Hepatocyte (in vitro differentiated cells): ENCODE results near the gene HSP90B1. TPM values are rescaled to one million over a fixed set of nuclear protein-coding genes. Genes with fewer than 3 reads are reported as not detected.

Experiments used
- DNase-seq: peaks from one replicate; pipeline ENCODE4 v3.0.0-alpha.2; 2016; ENCODE audit warnings: low spot score
- H2AFZ ChIP-seq: fragments of 200-600 bp; sonication (generic); 2 replicates; pipeline ENCODE4 v1.6.0; 2016; ENCODE audit warnings: antibody characterized with exemption, mild to moderate bottlenecking
- H3K27ac ChIP-seq: fragments of 200-600 bp; sonication (generic); 2 replicates; pipeline ENCODE4 v1.5.1; 2016; ENCODE audit warnings: mild to moderate bottlenecking
- H3K27me3 ChIP-seq: fragments of 200-600 bp; sonication (generic); 2 replicates; pipeline ENCODE4 v1.6.1; 2016
- H3K36me3 ChIP-seq: fragments of 200-600 bp; sonication (generic); replicated peaks from 2 replicates; pipeline ENCODE4 v1.5.1; 2016; ENCODE audit warnings: low read depth; ENCODE audit not compliant: insufficient read depth
- H3K4me1 ChIP-seq: fragments of 200-600 bp; sonication (generic); 2 replicates; pipeline ENCODE4 v1.5.1; 2016; ENCODE audit warnings: mild to moderate bottlenecking, moderate library complexity; ENCODE audit not compliant: insufficient read depth
- H3K4me2 ChIP-seq: fragments of 200-600 bp; sonication (generic); 2 replicates; pipeline ENCODE4 v1.6.0; 2016
- H3K4me3 ChIP-seq: fragments of 200-600 bp; sonication (generic); 2 replicates; pipeline ENCODE4 v1.5.1; 2016; ENCODE audit warnings: mild to moderate bottlenecking
- H3K79me2 ChIP-seq: fragments of 200-600 bp; sonication (generic); 2 replicates; pipeline ENCODE4 v1.6.0; 2017; ENCODE audit warnings: mild to moderate bottlenecking
- H3K9me2 ChIP-seq: fragments of 200-600 bp; sonication (generic); replicated peaks from 2 replicates; pipeline ENCODE4 v1.6.0; 2017; ENCODE audit warnings: mild to moderate bottlenecking; ENCODE audit not compliant: insufficient read depth
- H3K9me3 ChIP-seq: fragments of 200-600 bp; sonication (generic); 2 replicates; pipeline ENCODE4 v1.5.1; 2016; ENCODE audit warnings: low read depth, mild to moderate bottlenecking
- H4K20me1 ChIP-seq: fragments of 200-600 bp; sonication (generic); 2 replicates; pipeline ENCODE4 v1.6.0; 2016; ENCODE audit warnings: mild to moderate bottlenecking; ENCODE audit not compliant: insufficient read depth, poor library complexity, severe bottlenecking
- CTCF ChIP-seq: fragments of 200-600 bp; sonication (generic); IDR thresholded peaks from 2 replicates; pipeline ENCODE4 v1.5.1; 2016; ENCODE audit warnings: antibody characterized with exemption, mild to moderate bottlenecking; ENCODE audit not compliant: poor library complexity
- EZH2 ChIP-seq: fragments of 200-600 bp; sonication (generic); IDR thresholded peaks from 2 replicates; pipeline ENCODE4 v1.6.1; 2016; ENCODE audit warnings: antibody characterized with exemption, mild to moderate bottlenecking, borderline replicate concordance
- EZH2phosphoT487 ChIP-seq: fragments of 200-600 bp; sonication (generic); IDR thresholded peaks from one replicate; pipeline ENCODE4 v1.6.1; 2018; ENCODE audit warnings: antibody characterized with exemption, mild to moderate bottlenecking, low read depth, moderate library complexity; ENCODE audit not compliant: unreplicated experiment, severe bottlenecking
- WGBS: methylation state at CpG from one replicate; pipeline ENCODE4 v1.1.6; 2016; ENCODE audit warnings: low lambda C conversion rate; ENCODE audit errors: missing lambda C conversion rate; 5-methylcytosine and 5-hydroxymethylcytosine counted together
- polyA plus RNA-seq: library from polyadenylated mRNA; unstranded; fragments of >200 nt; fragmentation: Nextera tagmentation; extraction: Ambion mirVana; gene quantifications from 2 replicates; pipeline ENCODE4 v1.2.1, GENCODE V29; 2016
- total RNA-seq: library from RNA; depleted of rRNA; stranded (reverse); fragments of >200 nt; gene quantifications from 2 replicates; pipeline ENCODE4 v1.2.3, GENCODE V29; 2014

The HSP90B1 gene
- total and polyA plus RNA-seq, 2 experiments from 2014 or later = 1,289 to 1,309 TPM

- no peak for DNase-seq
- H3K9me2 ChIP-seq = no peaks in the 10 kb centered on the region
- H3K4me3 ChIP-seq = no peak overlapping the region
- H3K27ac ChIP-seq = no peak overlapping the region
- H3K79me2 ChIP-seq = peaks cover 85% of the 10 kb centered on the region
- H3K36me3 ChIP-seq = peaks cover 9% of the 10 kb centered on the region
- no peaks in the 10 kb centered on the region for H3K27me3 ChIP-seq
- peaks cover 56% of the 10 kb centered on the region for H4K20me1 ChIP-seq
- H2AFZ ChIP-seq = no peak overlapping the region
- 96% methylated on average over 3 of the region's 3 CpGs for WGBS
- peaks cover 33% of the 10 kb centered on the region for H3K4me1 ChIP-seq
- no peak for TF ChIP-seq EZH2phosphoT487
- TF ChIP-seq CTCF = no peak
- TF ChIP-seq EZH2 = no peak
- H3K4me2 ChIP-seq = no peak overlapping the region
- no peaks in the 10 kb centered on the region for H3K9me3 ChIP-seq
These were observed 6.5 kb downstream of the HSP90B1 start for GRCh38 chr12:103936679-103937078.

GRCh38 chr12:103944964-103945363 is 14.8 kb downstream of the HSP90B1 start:
- Histone ChIP-seq H3K4me2 (no peak overlapping the region), H2AFZ (no peak overlapping the region), H4K20me1 (peaks cover 16% of the 10 kb centered on the region), H3K9me2 (no peaks in the 10 kb centered on the region), H3K9me3 (no peaks in the 10 kb centered on the region), H3K4me1 (no peaks in the 10 kb centered on the region), H3K36me3 (peaks cover 35% of the 10 kb centered on the region), H3K79me2 (peaks cover 29% of the 10 kb centered on the region), H3K27ac (no peak overlapping the region), H3K27me3 (no peaks in the 10 kb centered on the region), H3K4me3 (no peak overlapping the region)
- 63% methylated on average over 3 of the region's 3 CpGs for WGBS
- TF ChIP-seq EZH2 (no peak), EZH2phosphoT487 (no peak), CTCF (no peak)
- no peak for DNase-seq

DNA sequence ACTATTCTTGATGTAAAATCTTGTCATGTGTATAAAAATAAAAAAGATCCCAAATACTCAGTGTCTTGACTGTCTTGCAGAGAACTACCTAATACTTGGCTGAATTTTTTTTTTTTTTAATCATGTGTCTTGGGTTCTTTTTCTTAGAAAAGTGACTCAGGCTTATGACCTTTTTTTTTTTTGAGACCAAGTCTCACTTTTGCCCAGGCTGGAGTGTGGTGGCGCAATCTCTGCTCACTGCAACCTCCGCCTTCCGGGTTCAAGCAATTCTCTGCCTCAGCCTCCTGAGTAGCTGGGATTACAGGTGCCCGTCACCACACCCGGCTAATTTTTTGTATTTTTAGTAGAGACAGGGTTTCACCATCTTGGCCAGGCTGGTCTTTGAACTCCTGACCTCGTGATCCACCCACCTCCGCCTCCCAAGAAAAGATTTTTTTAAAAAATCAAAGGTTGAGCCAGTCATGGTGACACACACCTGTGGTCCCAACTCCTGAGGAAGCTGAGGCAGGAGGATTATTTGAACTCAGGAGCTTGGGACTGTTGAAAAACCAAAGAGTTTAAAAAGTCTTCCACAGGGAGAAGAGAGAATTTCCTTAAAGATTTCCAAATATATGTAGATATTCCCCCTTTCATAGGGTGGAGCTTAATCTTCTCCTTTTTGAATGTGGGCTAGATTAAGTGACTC is 17.8 kb downstream of the HSP90B1 start:
- Histone ChIP-seq H3K27me3 (no peaks in the 10 kb centered on the region), H3K4me2 (no peak overlapping the region), H3K27ac (no peak overlapping the region), H3K4me1 (no peaks in the 10 kb centered on the region), H2AFZ (no peak overlapping the region), H3K4me3 (no peak overlapping the region), H3K9me3 (no peaks in the 10 kb centered on the region), H3K79me2 (peaks cover 20% of the 10 kb centered on the region), H3K36me3 (peaks cover 12% of the 10 kb centered on the region), H3K9me2 (no peaks in the 10 kb centered on the region), H4K20me1 (peaks cover 13% of the 10 kb centered on the region)
- DNase-seq = no peak
- WGBS = 97% methylated on average over 7 of the region's 7 CpGs
- TF ChIP-seq CTCF (no peak), EZH2phosphoT487 (no peak), EZH2 (no peak)
